NCI-H2081 (cell line): ENCODE results near the gene EFCAB9.

Experiments
- DNase-seq, 2 experiments: peaks; one replicate each; lab custom pipeline; 2025; lab: John Stamatoyannopoulos, UW

The EFCAB9 gene

DNA sequence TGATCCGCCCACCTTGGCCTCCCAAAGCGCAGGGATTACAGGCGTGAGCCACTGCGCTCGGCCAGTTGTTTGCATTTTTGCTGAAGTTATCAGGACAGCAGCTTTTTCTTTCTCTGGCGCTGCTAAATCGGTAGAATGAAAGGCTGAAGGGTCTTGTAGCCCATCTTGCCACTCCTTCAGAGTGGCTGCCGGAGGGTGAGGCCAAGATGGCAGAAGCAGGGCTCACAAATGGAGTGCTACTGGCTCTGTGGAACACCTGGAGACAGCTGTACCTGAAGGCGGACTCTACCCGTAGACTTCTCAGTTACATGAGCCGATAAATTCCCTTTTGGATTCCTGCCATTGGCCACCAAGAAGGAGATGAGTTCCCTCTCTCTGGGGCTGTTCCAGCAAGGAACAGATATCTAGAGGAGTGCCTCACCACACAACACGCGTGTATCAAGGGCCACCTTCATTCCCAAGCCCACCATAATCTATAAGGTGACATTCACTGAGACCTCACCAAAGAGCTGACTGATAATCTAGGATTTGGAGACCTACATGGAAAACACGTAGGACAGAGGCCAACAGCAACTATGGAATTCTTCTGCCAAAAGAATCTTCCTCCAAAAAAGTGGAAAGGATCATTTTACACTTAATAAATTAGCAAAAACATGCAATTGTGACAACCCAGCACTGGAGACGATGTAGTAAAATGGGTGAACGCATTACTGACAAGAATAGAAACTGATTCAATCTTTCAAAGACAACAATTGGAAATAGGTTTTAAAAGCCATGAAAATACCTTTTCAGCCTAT is 27.7 kb upstream of the EFCAB9 start:
- no peak for DNase-seq

DNA sequence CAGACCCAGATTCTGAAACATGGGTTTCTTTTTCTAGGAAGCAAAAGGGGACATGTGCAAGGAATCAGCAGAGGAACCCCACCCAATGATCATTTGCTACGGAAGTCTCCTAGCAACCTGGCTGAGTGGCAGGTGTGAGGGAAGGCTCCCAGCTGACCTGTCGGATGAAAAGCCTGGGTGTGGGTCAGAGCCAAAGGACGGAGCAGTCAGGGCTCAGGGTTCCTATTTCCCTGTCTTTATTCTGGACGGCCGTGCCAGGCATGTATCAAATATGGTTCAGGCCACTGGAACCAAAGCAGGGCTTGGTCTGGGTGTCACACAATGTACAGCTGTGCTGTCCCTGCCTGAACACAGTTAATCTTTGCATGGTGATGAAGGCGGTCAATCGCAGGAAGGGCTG is 26.1 kb upstream of the EFCAB9 start:
- no peak for DNase-seq

GRCh38 chr5:172168311-172168710 is 25.7 kb upstream of the EFCAB9 start:
- DNase-seq, result no peak

DNA sequence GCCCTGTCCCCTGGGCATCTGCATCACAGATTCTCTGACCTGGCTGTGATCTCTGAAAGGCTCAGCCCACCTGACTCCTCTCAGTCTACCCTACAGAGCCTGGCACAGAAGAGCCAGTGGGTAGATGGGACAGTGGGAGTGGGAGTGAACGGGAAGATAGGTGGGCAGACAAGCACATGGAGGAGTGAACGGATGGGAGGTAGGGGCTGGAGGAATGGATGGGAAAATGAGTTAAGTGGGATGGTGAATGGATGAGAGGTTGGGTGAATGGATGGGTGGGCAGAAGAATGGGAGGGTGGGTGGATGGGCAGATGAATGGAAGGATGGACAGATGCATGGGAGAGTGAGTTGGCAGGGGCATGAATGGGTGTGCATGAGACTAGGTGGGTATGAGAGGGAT is 24.8 kb upstream of the EFCAB9 start:
- DNase-seq, result no peak

DNA sequence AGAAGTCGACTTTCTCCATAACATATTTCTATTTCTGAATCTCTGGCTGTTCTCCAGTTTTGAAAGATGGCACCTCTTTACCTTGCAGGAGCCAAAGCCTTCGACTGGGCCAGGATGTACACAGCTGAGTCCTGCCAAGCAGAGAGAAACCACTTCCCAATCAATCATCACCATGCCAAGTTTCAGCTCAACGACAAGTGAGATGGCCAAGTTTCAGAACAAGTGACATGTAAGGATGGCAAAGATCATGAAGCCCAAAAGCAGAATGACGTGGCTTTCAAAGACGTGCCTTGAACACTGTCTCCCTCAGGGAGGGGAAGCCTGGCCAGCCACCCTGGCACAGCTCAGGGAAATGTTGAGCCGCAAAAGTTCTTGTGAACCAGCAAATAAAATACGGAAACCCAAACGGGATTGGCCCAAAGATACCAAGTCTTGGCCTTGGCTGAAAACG is 23.7 kb upstream of the EFCAB9 start:
- DNase-seq, result no peak

GRCh38 chr5:172171118-172171517 is 22.9 kb upstream of the EFCAB9 start:
- no peak for DNase-seq

GRCh38 chr5:172172912-172173563 is 20.9 kb upstream of the EFCAB9 start:
- DNase-seq, result no peak

GRCh38 chr5:172173564-172174153 is 20.3 kb upstream of the EFCAB9 start:
- no peak for DNase-seq

GRCh38 chr5:172175263-172175719 is 18.7 kb upstream of the EFCAB9 start:
- DNase-seq, result no peak

GRCh38 chr5:172177176-172177575 is 16.8 kb upstream of the EFCAB9 start:
- no peak for DNase-seq

- DNase-seq, result no peak
Observed at GRCh38 chr5:172178301-172178987, 15.5 kb upstream of the EFCAB9 start.

DNA sequence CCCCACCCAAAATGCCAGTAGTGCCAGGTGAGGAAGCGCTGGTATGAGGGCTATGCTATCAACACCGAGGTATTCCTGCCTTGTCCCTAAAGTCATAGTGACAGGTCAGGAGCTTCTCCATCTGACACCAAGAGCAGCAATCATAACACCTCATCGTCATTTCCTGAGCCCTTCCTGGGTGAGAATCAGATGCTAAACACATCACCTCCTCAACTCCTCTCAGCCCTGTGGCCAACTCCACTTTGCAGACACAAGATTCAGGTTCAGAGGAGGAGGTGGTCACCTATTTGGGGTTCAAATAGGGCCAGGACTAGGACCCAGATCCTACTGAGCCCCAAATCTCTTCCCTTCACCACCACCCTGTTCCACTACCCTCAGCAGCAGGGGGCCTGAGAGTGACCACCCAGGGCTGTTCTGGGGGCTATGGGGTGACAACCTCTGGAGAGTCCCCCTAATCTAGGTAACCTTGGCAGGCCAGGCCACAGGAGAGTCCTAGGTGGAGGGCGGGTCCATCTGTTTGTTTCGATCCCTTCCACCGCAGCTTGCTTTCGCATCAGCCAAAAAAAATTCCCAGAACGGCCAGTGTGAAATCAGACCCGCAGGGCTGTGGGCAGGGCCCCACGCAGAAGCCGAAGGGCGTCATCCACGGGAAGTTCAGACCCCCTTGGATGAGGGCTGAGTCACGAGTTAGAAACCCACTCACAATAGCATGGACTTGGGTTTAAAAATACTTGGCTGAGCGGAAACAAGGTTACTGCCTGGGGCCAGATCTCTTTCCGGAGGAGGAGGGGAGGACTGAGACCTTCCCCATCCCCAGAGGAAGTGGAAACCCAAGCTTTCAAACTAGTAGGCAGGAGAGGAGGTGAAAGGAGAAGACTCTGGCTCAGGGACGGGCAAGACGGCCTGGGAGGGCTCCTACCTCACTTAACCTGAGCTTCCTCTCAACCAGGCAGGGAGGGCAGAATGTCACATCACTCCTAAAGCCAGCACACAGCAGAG is 14.7 kb upstream of the EFCAB9 start:
- no peak for DNase-seq

- no peak for DNase-seq
Observed at GRCh38 chr5:172180936-172181335, 13.0 kb upstream of the EFCAB9 start.

DNA sequence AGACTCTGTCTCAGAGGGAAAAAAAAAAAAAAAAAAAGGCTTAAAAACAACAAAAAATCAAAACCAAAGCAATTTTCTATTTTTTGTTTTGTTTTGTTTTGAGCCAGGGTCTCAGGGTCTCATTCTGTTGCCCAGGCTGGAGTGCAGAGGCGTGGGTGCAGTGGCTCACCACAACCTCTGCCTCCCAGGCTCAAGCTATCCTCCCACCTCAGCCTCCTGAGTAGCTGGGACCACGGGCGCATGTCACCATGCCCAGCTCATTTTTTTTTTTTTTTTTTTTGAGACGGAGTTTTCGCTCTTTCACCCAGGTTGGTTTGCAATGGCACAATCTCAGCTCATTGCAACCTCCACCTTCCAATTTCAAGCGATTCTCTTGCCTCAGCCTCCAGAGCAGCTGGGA is 11.7 kb upstream of the EFCAB9 start:
- DNase-seq, result no peak

GRCh38 chr5:172183881-172184280 is 10.1 kb upstream of the EFCAB9 start:
- no peak for DNase-seq

- no peak for DNase-seq
Observed at GRCh38 chr5:172185096-172185461, 8.9 kb upstream of the EFCAB9 start.

DNA sequence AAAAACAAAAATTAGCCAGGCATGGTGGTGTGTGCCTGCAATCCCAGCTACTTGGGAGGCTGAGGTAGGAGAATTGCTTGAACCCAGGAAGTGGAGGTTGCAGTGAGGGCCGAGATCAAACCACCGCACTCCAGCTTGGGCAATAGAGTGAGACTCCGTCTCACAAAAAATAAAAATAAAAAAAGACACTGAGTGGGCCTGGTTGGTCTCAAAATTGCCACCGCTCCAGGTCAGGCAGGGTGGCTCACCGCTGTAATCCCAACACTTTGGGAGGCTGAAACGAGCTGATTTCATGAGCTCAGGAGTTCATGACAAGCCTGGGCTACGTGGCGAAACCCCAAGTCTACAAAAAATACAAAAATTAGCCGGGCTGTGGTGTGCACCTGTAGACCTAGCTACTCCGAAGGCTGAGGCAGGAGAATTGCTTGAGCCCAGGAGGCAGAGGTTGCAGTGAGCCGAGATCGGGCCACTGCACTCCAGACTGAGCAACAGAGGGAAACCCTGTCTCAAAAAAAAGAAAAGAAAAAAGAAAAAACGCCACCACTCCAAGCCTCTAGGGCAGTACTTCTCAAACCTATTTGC is 7.8 kb upstream of the EFCAB9 start:
- no peak for DNase-seq

GRCh38 chr5:172187118-172188032 is 6.6 kb upstream of the EFCAB9 start:
- DNase-seq, result peak; percentile 13 to 42

DNA sequence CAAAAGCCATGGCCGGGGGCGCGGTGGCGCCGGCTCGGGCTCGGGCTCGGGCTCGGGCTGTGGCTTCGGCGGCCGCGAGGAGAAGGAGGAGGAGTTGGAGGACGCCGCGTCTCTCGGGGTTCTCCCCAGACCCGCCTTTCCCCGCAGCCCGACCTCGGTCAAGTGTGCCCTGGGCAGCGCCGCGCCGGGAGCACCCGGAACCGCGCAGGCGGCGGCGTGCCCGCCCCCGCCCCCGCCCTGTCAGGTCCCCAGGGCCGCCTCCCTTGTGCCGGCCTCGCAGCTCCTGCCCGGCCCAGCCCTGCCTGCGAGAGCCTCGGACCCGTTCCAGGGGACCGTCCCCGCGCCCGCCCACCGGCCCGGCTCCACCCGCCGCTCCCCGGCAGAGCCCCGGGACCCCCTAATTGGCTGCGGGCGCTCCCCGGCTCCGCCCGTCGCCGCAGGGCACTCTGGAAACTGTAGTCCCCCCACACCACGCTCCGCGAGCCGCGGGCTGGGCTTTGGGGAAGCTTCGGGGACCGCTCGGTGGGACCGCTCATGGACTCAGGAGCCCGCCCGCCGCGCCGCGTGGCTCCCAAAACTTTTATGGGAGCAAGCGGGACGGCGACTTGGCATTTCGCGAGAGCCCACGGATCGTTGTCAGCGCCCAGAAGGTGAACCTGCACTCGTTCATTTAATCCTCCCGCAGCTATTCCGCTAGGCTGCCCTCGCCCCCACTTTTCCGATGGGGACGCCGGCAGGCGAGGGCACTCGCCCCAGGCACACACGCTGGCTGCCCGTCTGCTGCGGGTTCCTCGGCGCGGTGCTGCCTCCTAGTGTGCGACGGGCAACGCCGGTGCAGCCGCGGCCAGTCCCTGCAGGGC is 5.7 kb upstream of the EFCAB9 start, which contains the start of gene STK10:
Gene STK10 (minus strand): TSS at position 192 of the 860 bp plus-strand sequence. CDS start 182 bp downstream, at position 10.
- peak; percentile 83 to 86 for DNase-seq
